Colonic mucosa (tissue), 4 donors: Measurements from ENCODE around the gene CCND1. TPM values are rescaled to one million over a fixed set of nuclear protein-coding genes. Genes with fewer than 3 reads are reported as not detected.

Experiments
- DNase-seq: peaks from one replicate; pipeline ENCODE4 v3.0.0-alpha.2; 2020
- H3K27ac ChIP-seq: fragments of 200-600 bp; one replicate; pipeline ENCODE4 v1.8.0; 2021
- H3K27me3 ChIP-seq: fragments of 200-600 bp; one replicate; pipeline ENCODE4 v1.8.0; 2021
- H3K36me3 ChIP-seq: fragments of 200-600 bp; one replicate; pipeline ENCODE4 v1.8.0; 2021
- H3K4me1 ChIP-seq: fragments of 200-600 bp; one replicate; pipeline ENCODE4 v1.8.0; 2021; ENCODE audit warnings: mild to moderate bottlenecking
- H3K4me3 ChIP-seq: fragments of 200-600 bp; one replicate; pipeline ENCODE4 v1.8.0; 2021
- H3K9ac ChIP-seq, 2 donors: one replicate each; pipeline ENCODE4 v1.7.0; 2013; ENCODE audit warnings: control low read depth in 2 of 2, low read depth in 2 of 2, low read length in 2 of 2
- H3K9me3 ChIP-seq: fragments of 200-600 bp; one replicate; pipeline ENCODE4 v1.8.0; 2021
- CTCF ChIP-seq: fragments of 200-600 bp; IDR thresholded peaks from one replicate; pipeline ENCODE4 v1.8.0; 2022; ENCODE audit warnings: antibody characterized with exemption, mild to moderate bottlenecking
- intact Hi-C: fragments of 100-400 bp; cut with DNase I; formaldehyde crosslinking; loops from one replicate; pipeline ENCODE4 v1.14.1; 2022
- total RNA-seq, 2 donors: library from RNA; stranded (reverse); fragmentation: NEBNext Ultra II Directional in 1 of 2; extraction: Animal tissue kit (Norgen Biotek cat#: 25700) in 1 of 2; gene quantifications; one replicate each; pipeline ENCODE4 v1.2.1, GENCODE V29; 2021
- donor health status: healthy.
- donor health status: DM: no; HTN: no; CAD: no.
- donor health status: DM: no; HTN: no; CAD: no.

Gene CCND1
- total RNA-seq, 2 donors from 2014 or later = 59.7 to 94.6 TPM

GRCh38 chr11:69630424-69630823 is 10.5 kb upstream of the CCND1 start:
- Histone ChIP-seq H3K4me3 (no peak overlapping the region), H3K27ac (no peak overlapping the region), H3K36me3 (no peaks in the 10 kb centered on the region), H3K27me3 (no peaks in the 10 kb centered on the region), H3K9ac (no peak overlapping the region), H3K9me3 (no peaks in the 10 kb centered on the region), H3K4me1 (no peaks in the 10 kb centered on the region)
- intact Hi-C loops = no loop called here
- TF ChIP-seq CTCF = no peak
- DNase-seq = no peak

- no peak for DNase-seq
- Histone ChIP-seq H3K27me3 (peaks cover 14% of the 10 kb centered on the region), H3K4me1 (peaks cover 15% of the 10 kb centered on the region), H3K9me3 (no peaks in the 10 kb centered on the region), H3K9ac (no peak overlapping the region), H3K4me3 (no peak overlapping the region), H3K36me3 (no peaks in the 10 kb centered on the region), H3K27ac (no peak overlapping the region)
- TF ChIP-seq CTCF = no peak
- intact Hi-C loops = no loop called here
Observed at GRCh38 chr11:69632900-69633299, 8.1 kb upstream of the CCND1 start.

GRCh38 chr11:69634069-69634468 is 6.9 kb upstream of the CCND1 start:
- Histone ChIP-seq H3K9ac (no peak overlapping the region), H3K36me3 (no peaks in the 10 kb centered on the region), H3K9me3 (no peaks in the 10 kb centered on the region), H3K27ac (no peak overlapping the region), H3K27me3 (peaks cover 22% of the 10 kb centered on the region), H3K4me1 (peaks cover 18% of the 10 kb centered on the region), H3K4me3 (no peak overlapping the region)
- no peak for DNase-seq
- TF ChIP-seq CTCF = no peak
- intact Hi-C loops = no loop called here

GRCh38 chr11:69634590-69634989 is 6.4 kb upstream of the CCND1 start:
- no peaks in the 10 kb centered on the region for H3K36me3 ChIP-seq
- H3K9me3 ChIP-seq = no peaks in the 10 kb centered on the region
- H3K4me1 ChIP-seq = peaks cover 21% of the 10 kb centered on the region
- no peak overlapping the region for H3K4me3 ChIP-seq
- no peak for DNase-seq
- no peak overlapping the region for H3K9ac ChIP-seq
- no peak overlapping the region for H3K27ac ChIP-seq
- no peak for TF ChIP-seq CTCF
- peaks cover 23% of the 10 kb centered on the region for H3K27me3 ChIP-seq
- intact Hi-C loops = no loop called here

GRCh38 chr11:69635195-69635594 is 5.8 kb upstream of the CCND1 start:
- intact Hi-C loops = no loop called here
- no peaks in the 10 kb centered on the region for H3K9me3 ChIP-seq
- H3K4me1 ChIP-seq = peaks cover 27% of the 10 kb centered on the region
- TF ChIP-seq CTCF = no peak
- no peak overlapping the region for H3K4me3 ChIP-seq
- H3K9ac ChIP-seq = no peak overlapping the region
- H3K27ac ChIP-seq = no peak overlapping the region
- H3K36me3 ChIP-seq = no peaks in the 10 kb centered on the region
- no peak for DNase-seq
- H3K27me3 ChIP-seq = peaks cover 27% of the 10 kb centered on the region
